GM12873 (cell line): Measurements from ENCODE around the gene CASP3.

Experiments used
- CTCF ChIP-seq: IDR thresholded peaks from 2 replicates; pipeline ENCODE4 v1.5.1; 2012; ENCODE audit warnings: low read depth, mild to moderate bottlenecking, moderate library complexity, low read length, control low read depth; ENCODE audit not compliant: insufficient read depth; ENCODE audit errors: missing control alignments

CASP3 gene

GRCh38 chr4:184641022-184641421 is 8.2 kb downstream of the CASP3 start:
- no peak for TF ChIP-seq CTCF

- TF ChIP-seq CTCF, result no peak
Observed at GRCh38 chr4:184636897-184637296, 12.3 kb downstream of the CASP3 start.

- TF ChIP-seq CTCF, result no peak
Observed at GRCh38 chr4:184636144-184636543, 13.1 kb downstream of the CASP3 start.

- no peak for TF ChIP-seq CTCF
Observed at GRCh38 chr4:184635381-184635780, 13.9 kb downstream of the CASP3 start.

- TF ChIP-seq CTCF, result no peak
Observed at GRCh38 chr4:184632842-184633241, 16.4 kb downstream of the CASP3 start.

GRCh38 chr4:184628103-184628502 is 21.1 kb downstream of the CASP3 start:
- TF ChIP-seq CTCF, result no peak

- TF ChIP-seq CTCF, result no peak
Observed at GRCh38 chr4:184624972-184625554, 24.2 kb downstream of the CASP3 start.

- TF ChIP-seq CTCF, result no peak
Observed at GRCh38 chr4:184621518-184621917, 27.7 kb downstream of the CASP3 start.
